HG02588 (cell line): ENCODE measurements around the gene NECAP2.
A peak's percentile ranks its signal among the peaks of the same experiment; 100 is the strongest.
"Not testable (repeated sequence)": the region's sequence is repeated elsewhere in the genome, so short reads cannot be mapped to it uniquely, and the experiment has no call there.

Experiments used
- ATAC-seq: cut with Tn5 transposase; IDR thresholded peaks from one replicate; pipeline ENCODE4 v1.9.1; 2021; ENCODE audit warnings: mild to moderate bottlenecking, moderate library complexity; ENCODE audit not compliant: unreplicated experiment

The NECAP2 gene

DNA sequence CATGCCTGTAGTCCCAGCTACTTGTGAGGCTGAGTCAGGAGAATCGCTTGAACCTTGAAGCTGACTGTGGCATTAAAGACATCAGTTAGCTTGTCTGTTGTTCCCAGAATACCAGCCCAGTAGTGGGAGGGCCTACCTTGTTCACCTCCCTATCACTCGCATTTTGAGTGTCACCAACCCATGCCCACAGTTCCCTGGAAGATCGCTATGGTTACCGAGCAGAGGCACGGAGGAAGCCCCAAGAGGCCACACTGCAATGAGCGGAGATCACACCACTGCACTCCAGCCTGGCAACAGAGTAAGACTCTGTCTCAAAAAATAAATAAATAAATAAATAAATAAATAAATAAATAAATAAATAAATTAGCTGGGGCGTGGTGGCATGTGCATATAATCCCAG lies 52.4 kb downstream of the NECAP2 start:
- ATAC-seq: not testable (repeated sequence)

GRCh38 chr1:16493731-16494130 lies 53.2 kb downstream of the NECAP2 start:
- ATAC-seq: not testable (repeated sequence)

- ATAC-seq: not testable (repeated sequence)
These were observed 57.0 kb downstream of the NECAP2 start for GRCh38 chr1:16497474-16497904.

DNA sequence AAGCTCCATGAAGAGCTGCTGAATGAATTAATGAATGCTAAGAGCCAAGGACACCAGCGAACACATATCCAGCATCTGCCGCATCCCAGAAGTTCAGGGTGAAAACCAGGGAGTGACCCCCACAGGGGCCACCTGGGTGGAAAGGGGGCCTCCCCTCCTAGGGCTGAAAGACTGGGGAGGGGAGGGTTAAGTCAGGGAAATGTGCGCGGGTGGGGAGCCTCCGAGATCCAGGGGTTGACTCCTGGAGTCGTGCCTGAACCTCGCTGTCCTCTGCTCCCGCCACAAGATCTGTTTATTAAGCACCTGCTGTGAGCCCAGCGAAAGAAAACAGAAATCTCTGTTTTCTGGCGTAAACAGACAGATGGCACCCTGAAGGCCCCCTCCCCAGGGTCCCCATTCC lies 57.5 kb downstream of the NECAP2 start:
- ATAC-seq: not testable (repeated sequence)

DNA sequence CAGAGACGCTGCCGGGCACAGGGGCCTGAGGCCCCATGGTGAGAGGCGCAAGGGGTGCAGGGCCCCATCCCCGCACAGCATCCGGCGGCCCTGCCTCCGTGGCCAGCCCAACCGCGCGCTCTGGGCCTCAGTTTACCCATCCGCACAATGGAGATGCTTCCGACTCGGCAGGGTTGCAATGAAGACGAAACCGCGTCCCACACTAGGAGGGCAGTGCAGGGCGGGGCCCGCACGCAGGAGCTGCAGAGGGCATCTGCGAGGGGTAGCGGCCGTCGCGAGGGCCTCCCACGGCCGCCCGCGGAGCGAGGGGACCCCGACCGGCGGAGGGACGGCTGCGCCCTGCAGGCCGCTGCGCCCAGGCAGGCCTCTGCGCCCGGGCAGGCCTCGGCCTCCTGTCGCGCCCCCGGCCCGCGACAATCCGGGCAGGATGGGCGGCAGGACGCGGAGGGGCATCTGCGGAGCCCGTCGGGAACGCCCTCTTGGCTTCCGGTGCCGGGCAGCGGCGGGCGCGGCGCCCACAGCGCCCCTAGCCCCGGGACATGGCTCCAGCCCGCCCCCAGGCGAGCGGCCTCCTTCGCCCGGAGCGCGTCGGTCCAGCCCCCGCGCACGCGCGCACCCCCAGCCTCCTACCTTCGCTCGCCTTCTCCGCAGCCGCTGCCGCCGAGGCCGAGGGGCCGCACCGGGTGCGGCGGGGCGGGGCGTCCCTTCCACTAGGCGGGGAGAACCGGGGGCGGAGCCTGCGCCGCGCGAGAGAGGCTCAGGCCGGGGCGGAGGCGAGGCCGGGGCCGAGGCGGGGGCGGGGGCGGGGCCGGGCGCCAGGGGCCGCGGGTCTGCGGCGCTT lies 58.3 kb downstream of the NECAP2 start:
- ATAC-seq: peak; percentile 81

- not testable (repeated sequence) for ATAC-seq
These were observed 59.9 kb downstream of the NECAP2 start for GRCh38 chr1:16500466-16500865.

- not testable (repeated sequence) for ATAC-seq
These were observed 60.5 kb downstream of the NECAP2 start for GRCh38 chr1:16500975-16501374.

GRCh38 chr1:16501446-16501845 lies 60.9 kb downstream of the NECAP2 start:
- not testable (repeated sequence) for ATAC-seq

- ATAC-seq: no peak
These were observed 63.0 kb downstream of the NECAP2 start for GRCh38 chr1:16503494-16503893.

DNA sequence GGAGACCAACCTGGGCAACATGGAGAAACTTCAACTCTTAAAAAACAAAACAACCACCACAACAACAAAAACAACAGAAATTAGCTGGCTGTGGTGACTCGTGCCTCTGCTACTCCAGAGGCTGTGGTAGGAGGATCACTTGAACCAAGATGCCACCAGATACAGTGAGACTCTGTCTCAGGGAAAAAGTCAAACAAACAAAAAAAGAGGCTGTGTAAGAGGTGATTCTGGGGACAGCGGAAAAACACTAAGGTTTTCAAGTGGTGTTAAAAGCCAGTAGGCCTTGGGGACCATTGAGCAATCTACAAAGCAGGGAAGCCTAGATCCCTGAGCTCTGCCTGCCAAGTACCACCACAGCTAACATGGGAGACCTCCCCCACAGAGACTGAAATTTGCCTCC lies 65.3 kb downstream of the NECAP2 start:
- ATAC-seq: not testable (repeated sequence)

- ATAC-seq: not testable (repeated sequence)
These were observed 66.0 kb downstream of the NECAP2 start for GRCh38 chr1:16506364-16507136.

DNA sequence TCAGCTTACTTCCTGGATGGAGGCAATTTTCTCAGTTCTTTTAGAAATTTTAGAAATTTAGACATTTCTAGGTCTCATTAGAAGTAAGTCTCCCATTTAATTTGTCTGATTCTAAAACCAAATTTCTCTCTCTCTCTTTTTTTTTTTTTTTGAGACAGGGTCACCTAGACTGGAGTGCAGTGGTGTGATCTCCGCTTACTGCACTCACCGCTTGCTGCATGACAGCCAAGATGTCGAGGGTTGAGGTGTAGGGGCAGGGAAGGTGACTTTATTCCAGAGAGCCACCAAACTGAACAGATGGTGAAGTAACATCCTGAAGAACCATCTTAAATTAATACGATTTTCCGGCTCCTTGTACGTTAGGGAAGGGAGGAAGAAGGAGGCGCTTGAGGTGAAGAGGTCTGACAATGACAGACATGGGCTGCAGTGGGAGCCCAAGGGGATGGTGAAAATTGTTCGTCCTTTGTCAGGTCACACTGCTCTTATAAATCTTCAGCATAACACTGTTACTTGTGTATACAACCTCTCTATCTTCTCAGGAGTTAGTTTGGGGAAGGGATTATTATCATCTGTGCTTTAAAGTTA lies 68.4 kb downstream of the NECAP2 start:
- not testable (repeated sequence) for ATAC-seq
